DND-41 (cell line): ENCODE results near the gene CLTB.
A peak's percentile ranks its signal among the peaks of the same experiment; 100 is the strongest.

Source experiments
- ATAC-seq: fragments of 200-7000 bp; cut with Tn5 transposase; 3 replicates; pipeline ENCODE4 v1.9.1; 2021; ENCODE audit warnings: low read depth; ENCODE audit not compliant: insufficient read depth
- DNase-seq: peaks from one replicate; pipeline ENCODE4 v3.0.0-alpha.2; 2020
- H2AFZ ChIP-seq: 2 replicates; pipeline ENCODE4 v1.6.0; 2012; ENCODE audit warnings: low read depth, low read length
- H3K27ac ChIP-seq: 2 replicates; pipeline ENCODE4 v1.5.1; 2012; ENCODE audit warnings: low read length, inconsistent platforms
- H3K27me3 ChIP-seq: fragments of 200-600 bp; sonication (generic); 2 replicates; pipeline ENCODE4 v1.6.0; 2012; ENCODE audit warnings: low read length, mild to moderate bottlenecking, inconsistent platforms; ENCODE audit not compliant: insufficient read depth, poor library complexity
- H3K36me3 ChIP-seq: 2 replicates; pipeline ENCODE4 v1.5.1; 2012; ENCODE audit warnings: low read length, inconsistent platforms; ENCODE audit not compliant: insufficient read depth
- H3K4me1 ChIP-seq: 2 replicates; pipeline ENCODE4 v1.5.1; 2012; ENCODE audit warnings: mild to moderate bottlenecking, low read length; ENCODE audit not compliant: insufficient read depth
- H3K4me2 ChIP-seq: 2 replicates; pipeline ENCODE4 v1.6.0; 2012; ENCODE audit warnings: mild to moderate bottlenecking, moderate library complexity, low read length, inconsistent platforms; ENCODE audit not compliant: insufficient read depth
- H3K4me3 ChIP-seq, 2 experiments: fragments of 200-600 bp in 1 of 2; shearing (Covaris generic) in 1 of 2; 2 replicates each; pipeline ENCODE4 v1.5.1; 2012 to 2016; ENCODE audit warnings: inconsistent platforms in 2 of 2, low read length in 2 of 2, mild to moderate bottlenecking in 2 of 2, low read depth in 1 of 2, moderate library complexity in 1 of 2
- H3K79me2 ChIP-seq: 2 replicates; pipeline ENCODE4 v1.6.0; 2012; ENCODE audit warnings: low read length, inconsistent platforms; ENCODE audit not compliant: insufficient read depth
- H3K9ac ChIP-seq: 2 replicates; pipeline ENCODE4 v1.6.0; 2012; ENCODE audit warnings: low read depth, mild to moderate bottlenecking, inconsistent platforms, low read length, moderate library complexity
- H3K9me3 ChIP-seq: 2 replicates; pipeline ENCODE4 v1.5.1; 2012; ENCODE audit warnings: low read length, moderate library complexity, mild to moderate bottlenecking, inconsistent platforms; ENCODE audit not compliant: insufficient read depth, severe bottlenecking
- H4K20me1 ChIP-seq: 2 replicates; pipeline ENCODE4 v1.6.0; 2012; ENCODE audit warnings: low read length; ENCODE audit not compliant: insufficient read depth
- EZH2 ChIP-seq: IDR thresholded peaks from 3 replicates; pipeline ENCODE4 v1.6.1; 2012; ENCODE audit warnings: borderline replicate concordance, low read depth, mild to moderate bottlenecking, moderate library complexity, low read length, inconsistent platforms; ENCODE audit not compliant: severe bottlenecking
- TF ChIP-seq, protein P1 (sequence below): IDR thresholded peaks from 2 replicates; pipeline ENCODE4 v1.5.1; 2012; ENCODE audit warnings: borderline replicate concordance, low read length, moderate library complexity, mild to moderate bottlenecking; ENCODE audit not compliant: poor library complexity, severe bottlenecking; ENCODE audit errors: extremely low read depth

Gene CLTB

DNA sequence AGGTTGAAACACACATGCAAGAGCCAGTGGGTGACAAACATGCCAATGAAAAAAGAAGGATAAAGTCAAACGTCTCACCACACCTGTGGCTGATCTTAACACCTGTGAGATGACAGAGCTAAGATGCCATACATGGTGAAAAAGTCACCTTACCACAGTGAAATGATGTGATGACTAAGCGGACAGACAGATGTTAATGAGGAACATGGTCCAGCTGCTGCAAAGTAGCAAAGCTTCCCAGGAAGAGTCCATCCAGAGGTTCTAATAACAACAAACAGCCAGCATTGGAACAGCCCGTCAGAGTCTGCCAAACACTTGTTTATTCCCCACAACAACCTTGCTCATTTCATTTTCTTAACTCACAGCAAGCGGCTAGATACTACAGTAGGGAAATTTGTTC lies 56.7 kb downstream of the CLTB start:
- H3K9ac ChIP-seq = peak overlapping the region; percentile 90; the same call in 1 of the 2 replicates
- no peak for ATAC-seq
- peaks cover 29% of the 10 kb centered on the region for H4K20me1 ChIP-seq
- H3K4me2 ChIP-seq = peak overlapping the region; percentile 82
- no peak overlapping the region for H3K27ac ChIP-seq
- peaks cover 45% of the 10 kb centered on the region for H3K36me3 ChIP-seq
- no peak overlapping the region for H2AFZ ChIP-seq
- H3K9me3 ChIP-seq = no peaks in the 10 kb centered on the region
- no peaks in the 10 kb centered on the region for H3K27me3 ChIP-seq
- TF ChIP-seq, protein P1, sequence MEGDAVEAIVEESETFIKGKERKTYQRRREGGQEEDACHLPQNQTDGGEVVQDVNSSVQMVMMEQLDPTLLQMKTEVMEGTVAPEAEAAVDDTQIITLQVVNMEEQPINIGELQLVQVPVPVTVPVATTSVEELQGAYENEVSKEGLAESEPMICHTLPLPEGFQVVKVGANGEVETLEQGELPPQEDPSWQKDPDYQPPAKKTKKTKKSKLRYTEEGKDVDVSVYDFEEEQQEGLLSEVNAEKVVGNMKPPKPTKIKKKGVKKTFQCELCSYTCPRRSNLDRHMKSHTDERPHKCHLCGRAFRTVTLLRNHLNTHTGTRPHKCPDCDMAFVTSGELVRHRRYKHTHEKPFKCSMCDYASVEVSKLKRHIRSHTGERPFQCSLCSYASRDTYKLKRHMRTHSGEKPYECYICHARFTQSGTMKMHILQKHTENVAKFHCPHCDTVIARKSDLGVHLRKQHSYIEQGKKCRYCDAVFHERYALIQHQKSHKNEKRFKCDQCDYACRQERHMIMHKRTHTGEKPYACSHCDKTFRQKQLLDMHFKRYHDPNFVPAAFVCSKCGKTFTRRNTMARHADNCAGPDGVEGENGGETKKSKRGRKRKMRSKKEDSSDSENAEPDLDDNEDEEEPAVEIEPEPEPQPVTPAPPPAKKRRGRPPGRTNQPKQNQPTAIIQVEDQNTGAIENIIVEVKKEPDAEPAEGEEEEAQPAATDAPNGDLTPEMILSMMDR = no peak
- TF ChIP-seq EZH2 = no peak
- H3K79me2 ChIP-seq = peaks cover 62% of the 10 kb centered on the region
- DNase-seq = no peak
- H3K4me1 ChIP-seq = peaks cover 28% of the 10 kb centered on the region
- peak overlapping the region in 1 of 2 experiments; percentile 32; a peak in 1 of 4 replicates for H3K4me3 ChIP-seq

DNA sequence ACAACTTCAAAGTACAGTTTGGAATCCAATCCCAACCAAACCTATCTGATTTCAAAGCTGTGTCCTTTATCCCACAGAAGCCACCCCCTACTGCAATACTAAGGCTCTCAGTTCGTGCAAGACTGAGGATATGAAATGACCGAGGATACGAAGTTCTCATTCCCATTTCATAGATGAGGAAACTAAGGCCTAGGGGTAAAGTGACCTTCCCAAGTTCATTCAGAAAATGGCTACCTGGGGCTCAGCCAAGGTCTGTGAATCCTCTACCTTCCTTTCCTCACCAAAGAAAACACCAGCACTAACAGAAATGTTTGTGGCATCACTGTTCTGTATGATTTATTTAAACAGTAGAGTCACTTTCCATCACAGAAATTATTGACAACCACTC lies 60.2 kb downstream of the CLTB start:
- Histone ChIP-seq H3K79me2 (peaks cover 86% of the 10 kb centered on the region), H3K4me3 (no peak overlapping the region)
- no peak for TF ChIP-seq EZH2
- TF ChIP-seq, protein P1 = no peak

DNA sequence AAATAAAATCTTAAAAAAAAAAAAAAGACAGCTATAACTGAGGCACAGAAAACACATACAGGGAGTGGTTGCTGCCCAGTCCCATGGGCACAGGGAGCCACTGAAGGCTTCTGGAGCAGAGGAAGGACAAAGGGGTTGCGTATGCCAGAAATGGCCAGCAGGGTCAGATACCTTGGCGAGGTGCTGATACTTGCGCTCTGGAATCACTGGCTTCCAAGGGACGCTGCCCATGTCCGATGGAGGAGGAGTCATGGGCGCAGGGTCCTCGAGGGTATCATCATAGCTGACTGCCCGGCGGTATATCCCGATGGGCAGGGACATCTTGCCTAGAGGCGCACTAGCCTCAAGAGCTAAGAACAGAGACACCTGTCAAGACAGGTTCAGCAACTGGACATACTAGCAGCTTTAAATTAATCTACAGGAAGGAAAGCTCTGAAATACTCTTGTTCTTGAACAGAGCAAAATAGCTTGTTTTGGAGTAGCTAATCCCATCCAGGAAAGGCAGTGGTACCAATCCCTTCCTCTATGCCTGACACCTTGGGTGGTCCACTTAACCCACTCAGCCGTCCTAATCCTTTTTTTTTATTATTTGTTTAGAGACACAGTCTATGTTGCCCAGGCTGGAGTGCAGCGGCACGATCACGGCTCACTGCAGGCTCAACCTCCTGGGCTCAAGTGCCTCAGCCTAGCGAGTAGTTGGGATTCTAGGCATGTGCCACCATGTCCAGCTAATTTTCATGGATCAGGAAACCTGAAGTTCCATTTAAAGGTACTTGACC lies 60.8 kb downstream of the CLTB start:
- Histone ChIP-seq H3K27ac (no peak overlapping the region), H3K79me2 (peaks cover 82% of the 10 kb centered on the region)

More for the DNA sequence above, 60.2 kb downstream of the CLTB start:
- Histone ChIP-seq H3K9me3 (no peaks in the 10 kb centered on the region), H3K4me1 (peaks cover 18% of the 10 kb centered on the region), H3K27ac (no peak overlapping the region), H3K36me3 (peaks cover 77% of the 10 kb centered on the region), H3K27me3 (no peaks in the 10 kb centered on the region), H3K4me2 (no peak overlapping the region), H3K9ac (no peak overlapping the region), H2AFZ (no peak overlapping the region), H4K20me1 (peaks cover 46% of the 10 kb centered on the region)
- ATAC-seq (no peak), DNase-seq (no peak)

More for the DNA sequence above, 60.8 kb downstream of the CLTB start:
- Histone ChIP-seq H3K4me2 (no peak overlapping the region), H3K36me3 (peaks cover 77% of the 10 kb centered on the region), H2AFZ (no peak overlapping the region), H3K27me3 (no peaks in the 10 kb centered on the region), H3K9me3 (no peaks in the 10 kb centered on the region), H3K4me1 (peaks cover 13% of the 10 kb centered on the region), H3K4me3 (no peak overlapping the region), H3K9ac (no peak overlapping the region), H4K20me1 (peaks cover 45% of the 10 kb centered on the region)
- DNase-seq = no peak
- ATAC-seq = no peak
- TF ChIP-seq, protein P1 = peak; percentile 11
- no peak for TF ChIP-seq EZH2
